DMS53 treated with DMSO at 0.1 percent for 48 hours (cell line): Measurements from ENCODE around the gene GPHB5.

Experiments
- DNase-seq: peaks from one replicate; lab custom pipeline; 2025; ENCODE audit not compliant: unreplicated experiment; lab: John Stamatoyannopoulos, UW

Gene GPHB5

GRCh38 chr14:63267171-63267570 is 51.6 kb downstream of the GPHB5 start:
- no peak for DNase-seq

DNA sequence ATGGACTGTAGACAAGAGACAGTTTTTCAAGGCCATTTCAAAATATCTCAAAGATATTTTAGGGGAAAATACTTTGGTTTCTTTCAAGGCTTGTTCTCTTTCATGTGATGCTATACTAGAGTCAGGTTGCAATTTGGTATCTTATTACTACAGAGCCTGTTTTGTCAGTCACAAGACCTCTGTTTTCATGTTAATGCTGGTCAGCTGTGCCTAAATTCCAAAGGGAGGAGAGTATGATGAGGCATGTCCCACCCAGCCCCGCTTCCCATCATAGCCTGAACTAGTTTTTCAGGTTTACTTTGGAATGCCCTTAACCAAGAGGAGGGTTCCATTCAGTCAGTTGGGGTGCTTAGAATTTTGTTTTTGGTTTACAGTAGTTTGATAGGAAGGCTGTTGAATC is 52.6 kb downstream of the GPHB5 start:
- DNase-seq = no peak
